Endothelial cell (in vitro differentiated cells): ENCODE data around the gene DLEC1. TPM values are rescaled to one million over a fixed set of nuclear protein-coding genes. Genes with fewer than 3 reads are reported as not detected.
A peak's percentile ranks its signal among the peaks of the same experiment; 100 is the strongest.
"Not testable (repeated sequence)": the region's sequence is repeated elsewhere in the genome, so short reads cannot be mapped to it uniquely, and the experiment has no call there.

ENCODE experiments used
- DNase-seq: peaks from one replicate; pipeline ENCODE4 v3.0.0; 2021; ENCODE audit warnings: low spot score
- H3K27ac Mint-ChIP-seq: one replicate; pipeline ENCODE4 v1.8.0; 2021; ENCODE audit warnings: mixed read lengths, inconsistent platforms; ENCODE audit not compliant: unreplicated experiment
- H3K27me3 Mint-ChIP-seq: one replicate; pipeline ENCODE4 v1.8.0; 2021; ENCODE audit warnings: mild to moderate bottlenecking, moderate library complexity, mixed read lengths, inconsistent platforms; ENCODE audit not compliant: unreplicated experiment
- H3K36me3 Mint-ChIP-seq: one replicate; pipeline ENCODE4 v1.8.0; 2021; ENCODE audit warnings: mild to moderate bottlenecking, low read depth, mixed read lengths, inconsistent platforms; ENCODE audit not compliant: unreplicated experiment
- H3K4me1 Mint-ChIP-seq: one replicate; pipeline ENCODE4 v1.8.0; 2021; ENCODE audit warnings: mild to moderate bottlenecking, mixed read lengths, inconsistent platforms; ENCODE audit not compliant: unreplicated experiment
- H3K4me3 Mint-ChIP-seq: one replicate; pipeline ENCODE4 v1.8.0; 2021; ENCODE audit warnings: mild to moderate bottlenecking, mixed read lengths, inconsistent platforms; ENCODE audit not compliant: unreplicated experiment
- H3K9me3 Mint-ChIP-seq: one replicate; pipeline ENCODE4 v1.8.0; 2021; ENCODE audit warnings: mixed read lengths, inconsistent platforms; ENCODE audit not compliant: unreplicated experiment
- total RNA-seq: library from RNA; stranded (reverse); fragmentation: NEBNext Ultra II Directional; extraction: Animal tissue kit (Norgen Biotek cat#: 25700); gene quantifications from one replicate; pipeline ENCODE4 v1.2.1, GENCODE V29; 2021; ENCODE audit not compliant: unreplicated experiment
- TF ChIP-seq, protein P1 (sequence below): fragments of 200-600 bp; sonication (generic); IDR thresholded peaks from one replicate; pipeline ENCODE4 v1.5.0; 2021; ENCODE audit warnings: antibody characterized with exemption; ENCODE audit not compliant: unreplicated experiment

Gene DLEC1
- total RNA-seq, 1 donor from 2014 or later: 0.62 TPM

GRCh38 chr3:38051131-38051530, 12.1 kb downstream of the DLEC1 start:
- H3K9me3 Mint-ChIP-seq: peaks cover 6% of the 10 kb centered on the region
- peaks cover 10% of the 10 kb centered on the region for H3K36me3 Mint-ChIP-seq
- DNase-seq: no peak
- no peak overlapping the region for H3K27ac Mint-ChIP-seq
- no peaks in the 10 kb centered on the region for H3K27me3 Mint-ChIP-seq
- H3K4me3 Mint-ChIP-seq: no peak overlapping the region
- H3K4me1 Mint-ChIP-seq: peaks cover 10% of the 10 kb centered on the region
- TF ChIP-seq, protein P1, sequence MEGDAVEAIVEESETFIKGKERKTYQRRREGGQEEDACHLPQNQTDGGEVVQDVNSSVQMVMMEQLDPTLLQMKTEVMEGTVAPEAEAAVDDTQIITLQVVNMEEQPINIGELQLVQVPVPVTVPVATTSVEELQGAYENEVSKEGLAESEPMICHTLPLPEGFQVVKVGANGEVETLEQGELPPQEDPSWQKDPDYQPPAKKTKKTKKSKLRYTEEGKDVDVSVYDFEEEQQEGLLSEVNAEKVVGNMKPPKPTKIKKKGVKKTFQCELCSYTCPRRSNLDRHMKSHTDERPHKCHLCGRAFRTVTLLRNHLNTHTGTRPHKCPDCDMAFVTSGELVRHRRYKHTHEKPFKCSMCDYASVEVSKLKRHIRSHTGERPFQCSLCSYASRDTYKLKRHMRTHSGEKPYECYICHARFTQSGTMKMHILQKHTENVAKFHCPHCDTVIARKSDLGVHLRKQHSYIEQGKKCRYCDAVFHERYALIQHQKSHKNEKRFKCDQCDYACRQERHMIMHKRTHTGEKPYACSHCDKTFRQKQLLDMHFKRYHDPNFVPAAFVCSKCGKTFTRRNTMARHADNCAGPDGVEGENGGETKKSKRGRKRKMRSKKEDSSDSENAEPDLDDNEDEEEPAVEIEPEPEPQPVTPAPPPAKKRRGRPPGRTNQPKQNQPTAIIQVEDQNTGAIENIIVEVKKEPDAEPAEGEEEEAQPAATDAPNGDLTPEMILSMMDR: no peak

DNA sequence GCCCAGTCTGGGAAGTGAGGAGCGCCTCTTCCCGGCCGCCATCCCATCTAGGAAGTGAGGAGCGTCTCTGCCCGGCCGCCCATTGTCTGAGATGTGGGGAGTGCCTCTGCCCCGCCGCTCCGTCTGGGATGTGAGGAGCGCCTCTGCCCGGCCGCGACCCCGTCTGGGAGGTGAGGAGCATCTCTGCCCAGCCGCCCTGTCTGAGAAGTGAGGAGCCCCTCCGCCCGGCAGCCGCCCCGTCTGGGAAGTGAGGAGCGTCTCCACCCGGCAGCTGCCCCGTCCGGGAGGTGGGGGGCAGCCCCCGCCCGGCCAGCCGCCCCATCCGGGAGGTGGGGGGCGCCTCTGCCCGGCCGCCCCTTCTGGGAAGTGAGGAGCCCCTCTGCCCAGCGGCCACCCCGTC, 14.3 kb downstream of the DLEC1 start:
- not testable (repeated sequence) for DNase-seq, H3K36me3 Mint-ChIP-seq, H3K27me3 Mint-ChIP-seq, H3K27ac Mint-ChIP-seq, H3K9me3 Mint-ChIP-seq, H3K4me3 Mint-ChIP-seq
- peaks cover 10% of the 10 kb centered on the region for H3K4me1 Mint-ChIP-seq

- not testable (repeated sequence) for H3K27ac Mint-ChIP-seq, H3K4me3 Mint-ChIP-seq, H3K27me3 Mint-ChIP-seq, H3K9me3 Mint-ChIP-seq, H3K36me3 Mint-ChIP-seq, DNase-seq
- H3K4me1 Mint-ChIP-seq: peaks cover 10% of the 10 kb centered on the region
Observed at GRCh38 chr3:38053813-38054498, 14.9 kb downstream of the DLEC1 start.

DNA sequence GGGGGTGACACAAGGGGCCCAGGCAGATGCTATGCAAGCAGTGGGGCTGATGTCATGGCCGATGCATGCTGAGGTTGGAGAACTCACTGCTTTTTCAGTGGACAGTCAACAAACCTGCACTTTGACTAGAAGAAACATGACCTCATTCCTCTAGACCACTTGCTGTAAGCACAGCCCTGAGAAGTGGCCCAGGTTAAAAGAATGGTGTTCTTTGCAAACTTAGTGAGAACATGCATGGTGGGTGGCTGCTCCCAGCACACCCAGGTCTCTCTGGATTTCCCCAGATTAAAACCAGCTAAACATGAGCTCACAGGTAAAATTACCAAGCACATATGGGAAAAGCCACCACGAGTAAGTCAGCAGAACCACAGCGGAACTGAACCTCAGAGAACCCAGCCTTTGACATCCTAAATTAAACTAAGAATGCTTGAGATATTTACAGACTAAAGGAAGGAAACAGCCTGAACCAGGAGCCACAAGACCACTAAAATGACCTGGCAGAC, 15.5 kb downstream of the DLEC1 start:
- H3K27me3 Mint-ChIP-seq: peaks cover 4% of the 10 kb centered on the region
- peak overlapping the region; percentile 15 for H3K27ac Mint-ChIP-seq
- H3K9me3 Mint-ChIP-seq: peaks cover 6% of the 10 kb centered on the region
- TF ChIP-seq, protein P1: no peak
- peaks cover 10% of the 10 kb centered on the region for H3K4me1 Mint-ChIP-seq
- no peak overlapping the region for H3K4me3 Mint-ChIP-seq
- H3K36me3 Mint-ChIP-seq: peaks cover 10% of the 10 kb centered on the region
- DNase-seq: no peak

- peaks cover 4% of the 10 kb centered on the region for H3K27me3 Mint-ChIP-seq
- TF ChIP-seq, protein P1: no peak
- no peak overlapping the region for H3K27ac Mint-ChIP-seq
- no peaks in the 10 kb centered on the region for H3K9me3 Mint-ChIP-seq
- peaks cover 10% of the 10 kb centered on the region for H3K4me1 Mint-ChIP-seq
- no peak for DNase-seq
- no peaks in the 10 kb centered on the region for H3K36me3 Mint-ChIP-seq
- H3K4me3 Mint-ChIP-seq: no peak overlapping the region
Observed at GRCh38 chr3:38059148-38059547, 20.1 kb downstream of the DLEC1 start.

DNA sequence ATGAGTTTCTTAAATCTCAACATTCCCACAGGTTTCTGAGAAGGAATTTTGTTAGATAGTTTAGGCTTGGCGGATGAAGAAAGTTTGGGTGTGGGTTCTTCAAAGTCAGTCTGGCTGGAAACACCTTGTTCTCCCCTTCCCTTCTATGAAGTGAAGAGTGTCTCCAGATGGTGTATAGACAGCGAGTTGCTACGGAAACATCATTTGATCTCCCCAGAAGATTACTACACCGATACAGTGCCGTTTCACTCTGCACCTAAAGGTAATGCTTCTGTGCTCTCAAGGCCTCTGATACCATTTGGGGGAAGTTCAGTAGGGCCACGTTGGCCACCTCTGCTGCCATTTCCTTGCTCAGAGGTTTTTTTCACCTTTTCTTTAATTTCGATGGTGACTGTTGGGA, 20.6 kb downstream of the DLEC1 start:
- Mint-ChIP-seq H3K4me1 (peaks cover 10% of the 10 kb centered on the region), H3K27ac (no peak overlapping the region), H3K27me3 (peaks cover 4% of the 10 kb centered on the region), H3K4me3 (no peak overlapping the region), H3K9me3 (no peaks in the 10 kb centered on the region), H3K36me3 (no peaks in the 10 kb centered on the region)
- TF ChIP-seq, protein P1: no peak
- DNase-seq: no peak
